Brain microvascular endothelial cell (primary cell): ENCODE measurements around the gene DESI2.

Experiments
- DNase-seq: peaks from one replicate; pipeline ENCODE4 v3.0.0-alpha.2; 2020
- H3K27ac ChIP-seq: fragments of 250-450 bp; sonication (Bioruptor Pico); 2 replicates; pipeline ENCODE4 v1.5.1; 2020; ENCODE audit warnings: mild to moderate bottlenecking, moderate library complexity
- H3K27me3 ChIP-seq: fragments of 250-450 bp; sonication (Bioruptor Pico); replicated peaks from 2 replicates; pipeline ENCODE4 v1.5.1; 2020; ENCODE audit warnings: mild to moderate bottlenecking
- H3K36me3 ChIP-seq: fragments of 250-450 bp; sonication (Bioruptor Pico); replicated peaks from 2 replicates; pipeline ENCODE4 v1.5.1; 2020; ENCODE audit warnings: mild to moderate bottlenecking
- H3K4me3 ChIP-seq: 2 replicates; pipeline ENCODE4 v1.5.1; 2011; ENCODE audit warnings: low read depth, mild to moderate bottlenecking, control low read depth, low read length, moderate library complexity
- CTCF ChIP-seq: IDR thresholded peaks from 2 replicates; pipeline ENCODE4 v1.5.1; 2011; ENCODE audit warnings: low read depth, mild to moderate bottlenecking, moderate library complexity, low read length, control low read depth, inconsistent platforms; ENCODE audit errors: missing control alignments
- in situ Hi-C: cut with HindIII; loops from 2 replicates; pipeline ENCODE4 v1.10.0; 2017; ENCODE audit warnings: low sequenced_read_pairs, low pct_ligation_motif_present

Gene DESI2

GRCh38 chr1:244741692-244742091, 88.8 kb downstream of the DESI2 start:
- Histone ChIP-seq H3K27ac (no peak overlapping the region), H3K27me3 (no peaks in the 10 kb centered on the region), H3K4me3 (no peak overlapping the region), H3K36me3 (no peaks in the 10 kb centered on the region)
- no peak for TF ChIP-seq CTCF
- DNase-seq: no peak
- in situ Hi-C loops: no loop called here

- TF ChIP-seq CTCF: no peak
- no peak for DNase-seq
- no peak overlapping the region for H3K4me3 ChIP-seq
- no peaks in the 10 kb centered on the region for H3K27me3 ChIP-seq
- no peaks in the 10 kb centered on the region for H3K36me3 ChIP-seq
- H3K27ac ChIP-seq: no peak overlapping the region
- in situ Hi-C loops: no loop called here
Observed at GRCh38 chr1:244749230-244750016, 96.5 kb downstream of the DESI2 start.

GRCh38 chr1:244751271-244751895, 98.5 kb downstream of the DESI2 start:
- Histone ChIP-seq H3K36me3 (no peaks in the 10 kb centered on the region), H3K27me3 (no peaks in the 10 kb centered on the region), H3K4me3 (no peak overlapping the region), H3K27ac (no peak overlapping the region)
- TF ChIP-seq CTCF: no peak
- in situ Hi-C loops: no loop called here
- DNase-seq: no peak

- DNase-seq: no peak
- no peak for TF ChIP-seq CTCF
- Histone ChIP-seq H3K36me3 (no peaks in the 10 kb centered on the region), H3K27me3 (no peaks in the 10 kb centered on the region), H3K27ac (no peak overlapping the region), H3K4me3 (no peak overlapping the region)
- in situ Hi-C loops: no loop called here
Observed at GRCh38 chr1:244755673-244756072, 102.7 kb downstream of the DESI2 start.

GRCh38 chr1:244757091-244757939, 104.4 kb downstream of the DESI2 start:
- no peaks in the 10 kb centered on the region for H3K27me3 ChIP-seq
- TF ChIP-seq CTCF: no peak
- no peak overlapping the region for H3K27ac ChIP-seq
- no peaks in the 10 kb centered on the region for H3K36me3 ChIP-seq
- DNase-seq: no peak
- in situ Hi-C loops: no loop called here
- no peak overlapping the region for H3K4me3 ChIP-seq
